NCI-H446 (cell line): ENCODE measurements around the gene VRK1.
A peak's percentile ranks its signal among the peaks of the same experiment; 100 is the strongest.

Experiments used
- DNase-seq, 2 experiments: peaks; one replicate each; lab custom pipeline; 2025; lab: John Stamatoyannopoulos, UW

Gene VRK1

GRCh38 chr14:96826818-96827217, 29.6 kb downstream of the VRK1 start:
- no peak for DNase-seq

- DNase-seq = no peak
Measured at GRCh38 chr14:96827290-96827689, 30.1 kb downstream of the VRK1 start.

GRCh38 chr14:96829791-96830190, 32.6 kb downstream of the VRK1 start:
- DNase-seq = no peak

- no peak for DNase-seq
Measured at GRCh38 chr14:96830946-96831345, 33.8 kb downstream of the VRK1 start.

GRCh38 chr14:96832351-96832750, 35.2 kb downstream of the VRK1 start:
- DNase-seq = no peak

GRCh38 chr14:96838449-96838848, 41.3 kb downstream of the VRK1 start:
- DNase-seq = no peak

- no peak for DNase-seq
Measured at GRCh38 chr14:96839251-96839650, 42.1 kb downstream of the VRK1 start.

GRCh38 chr14:96843137-96843536, 46.0 kb downstream of the VRK1 start:
- DNase-seq = no peak

GRCh38 chr14:96844857-96845570, 47.8 kb downstream of the VRK1 start:
- DNase-seq = no peak

GRCh38 chr14:96847451-96847850, 50.3 kb downstream of the VRK1 start:
- DNase-seq = no peak

GRCh38 chr14:96848011-96848410, 50.8 kb downstream of the VRK1 start:
- DNase-seq = no peak

GRCh38 chr14:96849733-96850132, 52.6 kb downstream of the VRK1 start:
- DNase-seq = no peak

- DNase-seq = no peak
Measured at GRCh38 chr14:96851694-96852381, 54.7 kb downstream of the VRK1 start.

GRCh38 chr14:96852823-96853422, 55.7 kb downstream of the VRK1 start:
- peak; percentile 26 to 66 for DNase-seq

GRCh38 chr14:96858643-96859042, 61.5 kb downstream of the VRK1 start:
- no peak for DNase-seq

- no peak for DNase-seq
Measured at GRCh38 chr14:96861568-96862310, 64.6 kb downstream of the VRK1 start.

- peak in 1 of 2 experiments; percentile 33 for DNase-seq
Measured at GRCh38 chr14:96863327-96863985, 66.3 kb downstream of the VRK1 start.

- DNase-seq = no peak
Measured at GRCh38 chr14:96863986-96864330, 66.8 kb downstream of the VRK1 start.

- no peak for DNase-seq
Measured at GRCh38 chr14:96867634-96868033, 70.5 kb downstream of the VRK1 start.

- no peak for DNase-seq
Measured at GRCh38 chr14:96874127-96874526, 76.9 kb downstream of the VRK1 start.

- no peak for DNase-seq
Measured at GRCh38 chr14:96876747-96877146, 79.6 kb downstream of the VRK1 start.

GRCh38 chr14:96881713-96882112, 84.5 kb downstream of the VRK1 start:
- DNase-seq = no peak
